Neural progenitor cell (in vitro differentiated cells): ENCODE data around the gene BCAR1.

ENCODE experiments used
- EZH2 ChIP-seq: fragments of 200-600 bp; sonication (generic); IDR thresholded peaks from 2 replicates; pipeline ENCODE4 v1.6.1; 2017; ENCODE audit warnings: antibody characterized with exemption, mild to moderate bottlenecking, moderate library complexity
- EZH2phosphoT487 ChIP-seq: fragments of 200-600 bp; sonication (generic); IDR thresholded peaks from 2 replicates; pipeline ENCODE4 v1.6.1; 2017; ENCODE audit warnings: antibody characterized with exemption
- TF ChIP-seq, protein P1 (sequence below): fragments of 200-600 bp; sonication (generic); IDR thresholded peaks from 2 replicates; pipeline ENCODE4 v1.5.1; 2017; ENCODE audit warnings: antibody characterized with exemption, mild to moderate bottlenecking

DNA sequence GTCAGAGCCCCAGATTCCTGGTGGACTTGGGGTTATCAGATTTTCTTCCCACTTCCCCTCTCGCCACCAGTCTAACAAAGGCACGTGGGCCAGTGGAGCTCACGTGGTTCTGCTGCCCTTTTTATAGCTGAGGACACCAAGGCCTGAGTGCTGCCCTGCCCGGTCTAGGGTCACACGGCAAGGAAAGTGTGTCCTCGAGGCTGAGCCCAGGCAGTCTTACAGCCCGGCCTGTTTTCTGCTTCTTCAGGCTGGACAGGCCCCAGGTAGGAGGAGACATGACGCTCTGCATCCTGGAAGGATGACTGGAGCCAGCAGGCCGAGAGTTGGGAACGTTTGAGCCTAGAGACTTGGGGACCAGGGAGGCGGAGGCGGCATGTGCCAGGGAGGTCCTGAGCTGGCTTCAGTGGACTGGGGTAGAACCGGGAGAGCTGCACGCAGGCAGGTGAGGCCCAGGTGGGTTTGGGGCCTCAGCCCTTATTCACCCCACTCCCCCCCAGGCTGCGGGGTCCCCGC lies 29.1 kb downstream of the BCAR1 start:
- TF ChIP-seq, protein P1, sequence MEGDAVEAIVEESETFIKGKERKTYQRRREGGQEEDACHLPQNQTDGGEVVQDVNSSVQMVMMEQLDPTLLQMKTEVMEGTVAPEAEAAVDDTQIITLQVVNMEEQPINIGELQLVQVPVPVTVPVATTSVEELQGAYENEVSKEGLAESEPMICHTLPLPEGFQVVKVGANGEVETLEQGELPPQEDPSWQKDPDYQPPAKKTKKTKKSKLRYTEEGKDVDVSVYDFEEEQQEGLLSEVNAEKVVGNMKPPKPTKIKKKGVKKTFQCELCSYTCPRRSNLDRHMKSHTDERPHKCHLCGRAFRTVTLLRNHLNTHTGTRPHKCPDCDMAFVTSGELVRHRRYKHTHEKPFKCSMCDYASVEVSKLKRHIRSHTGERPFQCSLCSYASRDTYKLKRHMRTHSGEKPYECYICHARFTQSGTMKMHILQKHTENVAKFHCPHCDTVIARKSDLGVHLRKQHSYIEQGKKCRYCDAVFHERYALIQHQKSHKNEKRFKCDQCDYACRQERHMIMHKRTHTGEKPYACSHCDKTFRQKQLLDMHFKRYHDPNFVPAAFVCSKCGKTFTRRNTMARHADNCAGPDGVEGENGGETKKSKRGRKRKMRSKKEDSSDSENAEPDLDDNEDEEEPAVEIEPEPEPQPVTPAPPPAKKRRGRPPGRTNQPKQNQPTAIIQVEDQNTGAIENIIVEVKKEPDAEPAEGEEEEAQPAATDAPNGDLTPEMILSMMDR = no peak
- no peak for TF ChIP-seq EZH2phosphoT487
- no peak for TF ChIP-seq EZH2
